ENCODE measurements around the gene SH3GL3.

The SH3GL3 gene, protein sequence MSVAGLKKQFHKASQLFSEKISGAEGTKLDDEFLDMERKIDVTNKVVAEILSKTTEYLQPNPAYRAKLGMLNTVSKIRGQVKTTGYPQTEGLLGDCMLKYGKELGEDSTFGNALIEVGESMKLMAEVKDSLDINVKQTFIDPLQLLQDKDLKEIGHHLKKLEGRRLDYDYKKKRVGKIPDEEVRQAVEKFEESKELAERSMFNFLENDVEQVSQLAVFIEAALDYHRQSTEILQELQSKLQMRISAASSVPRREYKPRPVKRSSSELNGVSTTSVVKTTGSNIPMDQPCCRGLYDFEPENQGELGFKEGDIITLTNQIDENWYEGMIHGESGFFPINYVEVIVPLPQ

DNA sequence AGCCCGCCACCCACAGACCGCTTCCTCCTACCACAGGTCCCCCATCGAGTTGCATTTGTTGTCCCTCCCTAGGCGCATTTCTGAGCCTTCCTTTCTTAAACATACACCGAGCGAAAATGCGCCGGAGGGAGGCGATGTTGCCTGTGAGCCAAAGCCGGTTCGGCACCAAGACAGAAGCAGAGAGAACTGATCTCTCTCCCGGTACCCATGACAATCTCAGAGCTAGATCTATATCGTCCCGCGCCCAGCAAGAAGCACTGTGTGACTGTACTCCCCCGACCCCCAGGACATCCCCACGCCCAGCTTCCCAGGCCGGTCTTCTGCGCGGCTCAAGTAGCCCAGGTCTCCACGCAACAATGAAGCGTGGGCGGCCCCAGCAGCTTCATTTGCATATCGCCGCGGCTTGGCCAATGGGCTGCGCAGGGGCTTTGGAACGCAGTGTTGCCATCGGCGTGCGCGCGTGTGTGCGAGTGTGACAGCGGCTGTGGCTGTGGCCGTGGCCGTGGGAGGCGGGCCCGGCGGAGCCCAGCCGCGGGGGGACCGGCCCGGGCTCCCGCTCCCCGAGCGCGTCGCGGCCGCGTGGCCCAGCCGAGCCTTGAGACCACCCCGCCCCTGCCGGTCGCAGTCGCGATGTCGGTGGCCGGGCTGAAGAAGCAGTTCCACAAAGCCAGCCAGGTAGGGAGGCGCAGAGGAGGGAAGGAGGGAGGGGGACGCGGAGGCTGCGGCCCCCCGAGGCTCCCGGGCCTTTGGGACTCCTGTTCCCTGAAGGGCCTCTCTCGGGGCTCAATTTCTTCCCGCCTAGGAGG is at the start of gene SH3GL3:
Gene SH3GL3, plus strand, starts transcription at position 438 of the 806 bp plus-strand sequence. Its CDS starts 193 bp downstream, at position 631.
- Mint-ChIP-seq H3K27ac (no peak within 1 kb of the TSS), H3K4me1 (peaks cover 34% of the 10 kb centered on the region), H3K9me3 (peaks cover 3% of the 10 kb centered on the region), H3K36me3 (ENCODE audit: low read depth) (no peaks in the 10 kb centered on the region), H3K4me3 (peak within 1 kb of the TSS; percentile 89), H3K27me3 (ENCODE audit: low read depth, poor library complexity) (peaks cover 36% of the 10 kb centered on the region)
- TF ChIP-seq, protein P1, sequence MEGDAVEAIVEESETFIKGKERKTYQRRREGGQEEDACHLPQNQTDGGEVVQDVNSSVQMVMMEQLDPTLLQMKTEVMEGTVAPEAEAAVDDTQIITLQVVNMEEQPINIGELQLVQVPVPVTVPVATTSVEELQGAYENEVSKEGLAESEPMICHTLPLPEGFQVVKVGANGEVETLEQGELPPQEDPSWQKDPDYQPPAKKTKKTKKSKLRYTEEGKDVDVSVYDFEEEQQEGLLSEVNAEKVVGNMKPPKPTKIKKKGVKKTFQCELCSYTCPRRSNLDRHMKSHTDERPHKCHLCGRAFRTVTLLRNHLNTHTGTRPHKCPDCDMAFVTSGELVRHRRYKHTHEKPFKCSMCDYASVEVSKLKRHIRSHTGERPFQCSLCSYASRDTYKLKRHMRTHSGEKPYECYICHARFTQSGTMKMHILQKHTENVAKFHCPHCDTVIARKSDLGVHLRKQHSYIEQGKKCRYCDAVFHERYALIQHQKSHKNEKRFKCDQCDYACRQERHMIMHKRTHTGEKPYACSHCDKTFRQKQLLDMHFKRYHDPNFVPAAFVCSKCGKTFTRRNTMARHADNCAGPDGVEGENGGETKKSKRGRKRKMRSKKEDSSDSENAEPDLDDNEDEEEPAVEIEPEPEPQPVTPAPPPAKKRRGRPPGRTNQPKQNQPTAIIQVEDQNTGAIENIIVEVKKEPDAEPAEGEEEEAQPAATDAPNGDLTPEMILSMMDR (IDR thresholded peaks at IDR 0.05), result no peak
- peak; percentile 91 for DNase-seq

DNA sequence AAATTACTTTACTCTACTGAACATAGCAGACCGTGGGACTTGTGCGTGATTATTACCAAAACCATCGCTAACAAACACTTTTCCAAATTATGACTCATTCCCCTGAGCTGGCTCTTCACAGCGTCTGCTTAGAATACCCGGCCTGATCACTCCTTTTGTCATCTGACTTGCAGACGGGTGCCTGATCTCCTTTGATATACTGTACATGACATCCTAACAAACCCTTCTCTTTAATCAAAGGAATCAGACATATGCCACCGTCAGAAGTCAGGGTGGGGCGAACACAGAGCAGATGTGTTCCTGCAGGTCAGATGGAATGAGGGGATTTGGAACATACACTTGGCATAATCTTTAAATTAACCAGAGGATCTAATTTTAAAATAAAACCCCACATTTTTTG is 48.5 kb upstream of the SH3GL3 start:
- TF ChIP-seq, protein P1 (IDR thresholded peaks at IDR 0.05), result no peak
- no peak for DNase-seq
- Mint-ChIP-seq H3K27ac (no peak overlapping the region), H3K9me3 (no peaks in the 10 kb centered on the region), H3K27me3 (ENCODE audit: low read depth, poor library complexity) (peaks cover 19% of the 10 kb centered on the region), H3K4me3 (no peak overlapping the region), H3K36me3 (ENCODE audit: low read depth) (no peaks in the 10 kb centered on the region), H3K4me1 (peaks cover 11% of the 10 kb centered on the region)

DNA sequence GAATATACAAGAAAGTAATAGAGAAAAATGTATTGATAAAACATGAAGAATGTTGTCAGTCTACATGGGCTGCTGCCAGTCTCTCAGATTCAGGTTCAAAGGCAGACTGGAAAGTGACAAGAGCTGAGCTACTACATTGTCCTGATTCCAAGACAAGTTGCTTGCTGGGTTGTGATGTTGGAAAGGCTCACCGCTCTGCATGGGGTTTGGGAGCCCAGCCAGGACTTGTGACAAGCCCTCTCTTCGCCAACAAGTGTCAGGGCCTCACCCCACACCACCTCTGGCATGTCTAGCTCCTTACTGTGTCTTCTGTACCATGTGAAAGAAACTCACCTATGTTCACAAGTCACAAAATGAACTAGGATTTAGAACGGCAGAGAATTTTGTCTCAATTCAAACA is 43.0 kb upstream of the SH3GL3 start:
- DNase-seq, result no peak
- Mint-ChIP-seq H3K9me3 (no peaks in the 10 kb centered on the region), H3K36me3 (ENCODE audit: low read depth) (no peaks in the 10 kb centered on the region), H3K4me3 (no peak overlapping the region), H3K27me3 (ENCODE audit: low read depth, poor library complexity) (peaks cover 16% of the 10 kb centered on the region), H3K4me1 (no peaks in the 10 kb centered on the region), H3K27ac (no peak overlapping the region)
- TF ChIP-seq, protein P1 (IDR thresholded peaks at IDR 0.05), result no peak

DNA sequence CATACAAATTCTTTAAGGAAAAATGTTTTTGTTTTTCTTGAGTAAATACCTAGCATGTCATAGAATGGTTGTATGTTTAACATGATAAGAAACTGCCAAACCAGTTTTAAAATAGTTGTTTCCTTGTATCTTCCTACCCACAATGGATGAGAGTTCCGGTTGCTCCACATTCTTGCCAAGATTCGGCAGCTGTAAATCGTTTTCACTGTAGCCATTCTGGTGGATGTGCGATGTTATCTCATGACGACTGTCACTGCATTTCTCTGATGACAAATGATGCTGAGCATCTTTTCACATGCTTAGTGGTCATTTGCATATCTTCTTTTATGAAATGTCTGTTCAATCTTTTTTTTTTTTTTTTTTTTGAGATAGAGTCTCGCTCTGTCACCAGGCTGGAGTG is 36.6 kb upstream of the SH3GL3 start:
- no peak overlapping the region for H3K4me3 Mint-ChIP-seq
- H3K27ac Mint-ChIP-seq, result no peak overlapping the region
- no peak for DNase-seq
- H3K36me3 Mint-ChIP-seq (ENCODE audit: low read depth), result no peaks in the 10 kb centered on the region
- peaks cover 12% of the 10 kb centered on the region for H3K27me3 Mint-ChIP-seq (ENCODE audit: low read depth, poor library complexity)
- TF ChIP-seq, protein P1 (IDR thresholded peaks at IDR 0.05), result no peak
- no peaks in the 10 kb centered on the region for H3K4me1 Mint-ChIP-seq
- no peaks in the 10 kb centered on the region for H3K9me3 Mint-ChIP-seq

DNA sequence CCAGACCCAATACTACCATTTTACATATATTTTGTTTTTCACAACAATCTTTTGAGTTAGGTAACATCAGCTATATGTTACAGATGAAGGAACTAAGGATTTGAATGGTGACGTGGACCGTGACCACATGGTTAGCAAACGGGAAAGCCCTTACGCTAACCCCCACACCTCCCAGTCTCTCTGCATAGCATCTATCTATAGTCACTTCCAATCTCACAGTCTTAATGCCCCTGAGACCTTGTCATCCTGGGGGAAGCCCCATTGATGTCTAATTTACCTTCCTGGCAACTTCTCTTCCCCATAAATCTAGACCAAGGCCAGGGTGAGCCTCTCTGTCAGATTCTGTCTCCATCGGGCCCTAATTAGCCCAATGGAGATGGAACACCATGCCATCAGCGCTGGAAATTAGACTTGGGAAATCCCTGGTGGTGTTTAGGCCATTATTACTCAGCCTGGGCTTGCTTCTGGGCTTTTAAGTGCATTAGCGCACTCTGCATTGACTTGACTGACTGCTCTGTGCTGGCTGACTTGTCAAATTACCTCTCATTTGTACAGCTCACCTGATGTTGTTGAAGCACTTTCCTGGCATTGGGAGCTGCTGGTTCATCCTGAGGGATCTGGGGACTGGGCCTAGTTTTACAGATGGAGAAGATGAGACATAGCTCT is 34.0 kb upstream of the SH3GL3 start:
- H3K4me1 Mint-ChIP-seq, result no peaks in the 10 kb centered on the region
- H3K4me3 Mint-ChIP-seq, result no peak overlapping the region

More for the DNA sequence above, 34.0 kb upstream of the SH3GL3 start:
- H3K9me3 Mint-ChIP-seq, result no peaks in the 10 kb centered on the region
- no peak overlapping the region for H3K27ac Mint-ChIP-seq
- TF ChIP-seq, protein P1 (IDR thresholded peaks at IDR 0.05), result no peak
- no peaks in the 10 kb centered on the region for H3K36me3 Mint-ChIP-seq (ENCODE audit: low read depth)
- no peak for DNase-seq
- H3K27me3 Mint-ChIP-seq (ENCODE audit: low read depth, poor library complexity), result peaks cover 15% of the 10 kb centered on the region
